GM12878 (cell line): ENCODE measurements around the gene RAB11FIP2.

Experiments used
- EP300 ChIP-seq, 2 experiments: fragments of 150-350 bp in 1 of 2; IDR thresholded peaks; 2 replicates each; pipeline ENCODE4 v1.6.1; 2011 to 2012; ENCODE audit warnings: low read depth in 2 of 2, low read length in 2 of 2, borderline replicate concordance in 1 of 2, improper control_type of control experiment in 1 of 2, inconsistent platforms in 1 of 2; ENCODE audit not compliant: control insufficient read depth in 1 of 2
- RELA ChIP-seq: fragments of 450-650 bp; IDR thresholded peaks from 2 replicates; pipeline ENCODE4 v1.8.0; 2014; ENCODE audit warnings: borderline replicate concordance; ENCODE audit not compliant: partially characterized antibody

DNA sequence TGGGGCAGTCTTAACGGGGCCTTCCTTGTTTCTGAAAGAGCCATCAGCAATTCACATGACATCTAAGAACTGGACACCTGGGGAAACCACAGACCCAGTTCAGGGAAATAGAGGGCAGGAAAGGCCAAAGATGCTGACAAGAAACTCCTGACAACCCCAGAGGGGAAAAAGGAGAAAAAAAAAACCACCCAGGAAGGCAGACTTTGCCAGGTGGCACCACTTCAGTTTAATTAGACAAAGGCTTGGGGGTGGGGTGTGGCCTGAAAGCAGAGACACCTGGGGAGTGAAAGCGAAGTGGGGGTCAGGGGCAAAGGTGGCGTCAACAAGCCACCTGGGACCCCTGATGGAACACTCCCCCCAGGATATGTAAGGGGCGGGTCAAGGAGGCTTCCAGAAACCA, 53.6 kb downstream of the RAB11FIP2 start:
- TF ChIP-seq EP300 (IDR thresholded peaks at IDR 0.05; ENCODE audit: borderline replicate concordance in 1 of 2, control insufficient read depth in 1 of 2, low read depth in 2 of 2, low read length in 2 of 2) (no peak), RELA (no peak)
